Activated CD4-positive, alpha-beta T cell treated with anti-CD3 and anti-CD28 coated beads, Interleukin-2, amount 50 U/mL, for 1 hour (primary cell): ENCODE results near the gene EDDM13.
"Not testable (repeated sequence)": the region's sequence is repeated elsewhere in the genome, so short reads cannot be mapped to it uniquely, and the experiment has no call there.

Source experiments
- DNase-seq: peaks from one replicate; pipeline ENCODE4 v3.0.0-alpha.2; 2020

Gene EDDM13

DNA sequence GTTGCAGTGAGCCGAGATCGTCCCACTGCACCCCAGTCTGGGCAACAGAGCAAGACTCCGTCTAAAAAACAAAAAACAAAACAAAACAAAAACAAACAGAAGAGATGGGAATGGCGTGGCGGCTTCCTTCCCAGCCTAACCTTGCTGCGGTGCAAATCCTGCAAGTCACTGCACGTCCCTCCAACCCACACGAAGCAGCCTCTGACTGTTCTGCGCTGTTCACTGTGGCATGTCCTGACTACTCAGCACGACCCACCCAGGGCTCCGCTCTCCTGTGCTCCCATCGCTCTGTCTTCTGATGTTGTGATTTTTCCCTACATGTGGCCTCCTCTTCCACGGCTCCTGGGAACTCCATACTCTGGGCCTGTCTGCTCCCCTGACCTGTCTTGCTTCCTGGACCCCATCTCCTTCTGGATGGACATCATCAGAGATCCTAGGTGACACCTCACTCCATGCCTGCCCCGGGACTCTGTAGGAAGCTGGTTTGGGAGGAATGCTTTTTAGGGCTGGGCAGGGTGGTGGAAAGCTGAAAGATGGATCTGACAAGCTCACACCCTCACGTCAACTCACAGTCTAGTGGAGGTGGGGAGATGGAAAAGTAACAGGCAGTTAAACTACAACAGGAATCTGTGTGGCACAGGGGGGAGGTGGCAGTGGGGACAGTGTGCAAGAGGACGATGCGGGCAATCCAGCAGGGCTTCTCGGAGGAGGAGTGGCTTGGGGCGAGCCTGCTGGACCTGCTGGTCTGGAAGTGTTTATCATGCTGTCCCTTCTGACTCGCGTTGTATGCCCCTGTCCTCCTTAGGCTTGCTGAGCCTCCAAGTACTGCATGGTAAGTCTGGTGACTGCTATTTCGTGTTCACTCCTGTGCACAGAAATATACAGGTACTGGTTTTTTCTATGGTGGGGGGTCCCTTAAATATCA is 23.2 kb downstream of the EDDM13 start:
- no peak for DNase-seq

DNA sequence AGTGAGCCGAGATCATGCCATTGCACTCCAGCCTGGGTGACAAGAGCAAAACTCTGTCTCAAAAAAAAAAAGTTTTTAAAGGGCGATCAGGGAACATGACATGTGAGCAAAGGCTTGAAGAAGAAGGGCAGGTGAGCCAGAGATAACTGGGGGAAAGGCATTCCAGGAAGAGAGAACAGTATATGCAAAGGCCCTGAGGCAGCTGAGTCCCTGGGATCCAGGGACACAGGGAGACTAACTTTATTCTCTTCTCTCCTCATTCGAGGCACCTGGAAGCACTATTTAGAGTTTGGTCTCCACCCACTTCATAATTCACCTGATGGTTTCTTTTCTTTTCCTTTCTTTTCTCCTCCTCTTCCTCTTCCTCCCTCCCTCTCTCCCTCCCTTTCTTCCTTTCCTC is 24.5 kb downstream of the EDDM13 start:
- no peak for DNase-seq

DNA sequence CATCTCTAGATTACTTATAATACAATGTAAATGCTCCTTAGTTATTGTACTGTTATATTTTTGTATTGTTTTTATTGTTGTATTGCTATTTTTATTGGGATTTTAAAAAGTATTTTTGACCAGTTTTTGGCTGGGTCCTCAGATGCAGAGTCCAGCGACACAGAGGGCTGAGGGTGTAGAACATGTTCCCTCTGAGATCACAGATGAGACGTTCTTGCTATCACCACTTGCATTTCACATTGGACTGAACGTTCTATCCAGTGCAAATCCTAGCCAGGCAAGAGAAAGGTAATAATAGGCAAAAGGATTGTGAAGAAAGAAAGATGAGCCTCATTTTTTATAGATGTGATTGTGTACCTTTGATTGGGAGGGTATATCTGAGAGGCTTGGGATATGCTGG is 27.1 kb downstream of the EDDM13 start:
- DNase-seq, result no peak

DNA sequence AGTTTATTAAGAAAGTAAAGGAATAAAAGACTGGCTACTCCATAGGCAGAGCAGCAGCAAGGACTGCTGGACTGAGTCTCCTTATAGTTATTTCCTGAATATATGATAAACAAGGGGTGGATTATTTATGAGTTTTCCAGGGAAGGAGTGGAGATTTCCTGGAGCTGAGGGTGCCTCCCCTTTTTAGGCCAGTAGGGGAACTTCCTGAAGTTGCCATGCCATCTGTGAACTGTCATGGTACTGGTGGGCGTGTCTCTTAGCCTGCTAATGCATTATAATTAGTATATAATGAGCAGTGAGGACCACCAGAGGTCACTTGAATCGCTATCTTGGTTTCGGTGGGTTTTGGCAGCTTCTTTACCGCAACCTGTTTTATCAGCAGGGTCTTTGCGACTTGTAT is 28.6 kb downstream of the EDDM13 start:
- no peak for DNase-seq

DNA sequence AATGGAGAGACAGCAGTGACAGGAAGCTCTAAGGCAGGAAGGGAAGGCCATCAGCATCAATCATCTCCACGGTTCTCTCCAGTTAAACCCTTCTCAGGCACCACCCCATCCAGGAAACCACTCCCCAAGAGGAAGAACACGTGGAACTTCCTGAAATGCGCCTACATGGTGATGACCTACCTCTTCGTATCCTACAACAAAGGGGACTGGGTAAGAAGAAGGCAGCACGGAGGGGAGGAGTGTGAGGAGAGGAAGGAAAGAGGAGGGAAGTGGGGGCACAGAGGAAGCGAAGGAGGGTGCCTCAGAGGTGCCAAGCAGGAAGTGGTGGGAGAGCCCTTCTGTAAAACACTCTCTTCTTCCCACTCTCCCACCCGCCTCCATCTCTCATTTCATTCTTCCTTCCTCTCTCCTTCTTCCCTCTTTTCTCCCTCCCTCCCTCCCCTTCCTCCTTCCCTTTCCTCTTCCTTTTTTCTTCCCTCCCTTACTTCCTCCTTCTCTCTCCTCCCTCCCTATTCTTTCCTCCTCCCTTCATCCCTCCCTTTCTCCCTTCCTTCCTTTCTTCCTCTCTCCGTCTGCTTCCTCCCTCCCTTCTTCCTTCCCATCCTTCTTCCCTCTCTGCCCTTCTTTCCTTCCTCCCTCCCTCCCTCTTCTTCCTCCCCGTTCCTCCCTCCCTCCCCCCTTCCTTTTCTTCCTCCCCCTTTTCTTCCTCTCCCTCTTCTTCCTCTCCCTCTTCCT is 29.5 kb downstream of the EDDM13 start:
- no peak for DNase-seq

DNA sequence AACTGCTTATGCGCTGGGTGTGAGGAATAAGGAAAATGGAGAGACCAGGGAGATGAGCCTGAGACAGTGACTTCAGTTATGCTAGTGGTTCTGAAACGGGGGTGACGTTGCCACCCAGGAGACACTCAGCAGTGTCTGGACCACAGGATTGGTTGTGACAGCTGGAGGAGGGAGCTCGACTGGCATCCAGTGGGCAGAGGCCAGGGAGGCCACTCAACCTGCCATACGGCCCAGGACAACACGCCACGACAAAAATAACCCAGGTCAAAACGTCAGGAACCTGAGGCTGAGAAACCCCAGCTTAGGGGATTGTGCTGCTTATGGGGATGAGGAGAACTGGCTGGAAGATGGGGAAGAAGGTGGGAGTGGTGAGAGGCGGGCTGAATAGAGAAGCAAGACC is 31.7 kb downstream of the EDDM13 start:
- no peak for DNase-seq

DNA sequence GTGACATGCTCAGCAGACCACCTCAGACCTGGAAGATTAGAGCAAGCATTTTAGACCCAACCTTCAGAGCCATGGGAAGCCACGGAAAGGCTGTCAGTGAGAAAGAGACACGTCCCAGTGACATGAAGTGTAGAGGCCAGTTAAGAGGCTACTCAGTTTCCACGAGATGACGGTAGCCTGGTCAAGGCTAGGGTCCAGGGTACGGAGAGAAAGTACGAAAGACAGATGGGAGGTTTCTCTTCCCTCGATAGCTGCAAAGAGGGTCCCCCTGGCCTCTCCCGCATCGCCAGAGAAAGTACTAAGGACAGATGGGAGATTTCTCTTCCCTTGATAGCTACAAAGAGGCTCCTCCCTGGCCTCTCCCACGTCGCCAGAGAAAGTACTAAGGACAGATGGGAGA is 33.5 kb downstream of the EDDM13 start:
- no peak for DNase-seq

DNA sequence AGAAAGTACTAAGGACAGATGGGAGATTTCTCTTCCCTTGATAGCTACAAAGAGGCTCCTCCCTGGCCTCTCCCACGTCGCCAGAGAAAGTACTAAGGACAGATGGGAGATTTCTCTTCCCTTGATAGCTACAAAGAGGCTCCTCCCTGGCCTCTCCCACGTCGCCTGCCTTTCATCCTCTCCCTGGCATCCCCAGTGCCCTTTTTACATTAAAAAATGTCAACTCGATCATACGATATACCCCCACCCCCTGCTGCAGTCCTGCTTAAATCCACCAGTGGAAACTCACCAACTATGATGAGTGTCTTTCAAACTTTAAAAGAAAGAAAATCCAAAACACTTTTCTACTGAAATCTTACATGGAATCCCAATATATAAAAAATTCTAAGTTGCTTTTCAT is 34.5 kb downstream of the EDDM13 start:
- DNase-seq, result not testable (repeated sequence)

DNA sequence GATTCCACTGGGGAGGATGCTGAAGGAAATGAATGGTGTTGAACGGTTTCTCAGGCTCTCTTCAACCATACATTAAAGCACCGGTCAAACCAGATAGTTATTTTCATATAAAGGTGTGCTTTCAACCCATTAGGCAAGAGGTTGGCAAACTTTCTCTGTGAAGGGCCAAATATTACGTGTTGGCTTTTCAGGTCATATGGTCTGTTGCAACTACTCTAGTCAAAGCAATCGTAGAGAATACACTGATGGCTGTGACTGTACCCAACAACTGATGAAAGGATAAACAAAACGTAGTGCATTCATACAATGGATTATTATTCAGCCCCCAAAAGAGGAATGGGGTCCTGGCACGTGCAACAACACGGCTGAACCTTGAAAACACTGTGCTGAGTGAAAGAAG is 36.2 kb downstream of the EDDM13 start:
- no peak for DNase-seq

DNA sequence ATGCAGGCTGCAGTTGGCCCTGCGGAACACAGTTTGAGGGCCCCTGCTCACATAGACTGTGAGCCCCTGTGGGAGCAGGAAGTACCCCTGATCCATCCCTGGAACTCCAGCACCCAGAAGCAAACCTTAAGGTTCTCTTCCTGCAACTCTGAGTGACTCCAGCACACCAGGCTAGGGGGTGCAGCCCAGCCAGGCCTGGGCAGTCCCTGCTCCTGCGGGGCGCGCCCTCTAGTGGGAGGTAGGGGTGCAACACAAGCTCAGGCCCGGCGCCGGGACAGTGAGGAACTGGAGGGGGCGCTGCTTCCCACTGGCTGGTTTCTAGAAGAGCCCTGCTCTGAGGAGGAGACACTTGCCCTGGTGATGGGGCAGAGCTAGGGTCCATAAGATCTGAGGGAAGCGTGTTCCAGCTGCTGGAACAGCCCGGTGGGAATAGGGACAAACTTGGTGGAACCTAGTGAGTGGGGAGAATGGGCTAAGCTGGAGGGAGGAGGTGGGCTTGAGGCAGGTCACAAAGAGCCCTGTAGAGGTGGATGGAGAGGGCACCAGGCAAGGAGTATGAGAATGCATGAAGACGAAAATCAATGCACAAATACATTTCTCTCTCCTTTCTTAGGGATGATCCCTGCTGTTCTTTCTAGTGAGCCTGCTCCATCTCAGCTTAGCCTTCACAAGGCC is 37.1 kb downstream of the EDDM13 start:
- peak; percentile 52 for DNase-seq

DNA sequence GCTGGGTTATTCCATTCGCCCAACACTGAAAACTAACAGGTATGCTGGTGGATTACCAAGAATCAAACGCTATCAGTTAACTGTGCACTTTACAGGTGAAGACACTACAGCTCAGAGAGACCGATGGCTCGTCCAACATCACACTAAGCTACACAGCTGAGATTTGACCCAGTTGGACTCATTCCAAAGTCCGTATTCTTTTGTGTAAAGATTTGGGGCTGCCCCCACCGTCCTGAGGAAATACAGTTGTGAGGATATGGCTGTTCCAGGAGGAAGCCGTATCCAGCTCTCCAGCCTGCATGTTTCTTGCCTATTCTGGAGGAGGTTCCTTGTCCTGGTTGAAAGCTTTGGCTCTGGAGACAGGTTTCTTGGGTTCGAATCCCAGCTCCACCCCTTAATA is 37.9 kb downstream of the EDDM13 start:
- DNase-seq, result no peak

DNA sequence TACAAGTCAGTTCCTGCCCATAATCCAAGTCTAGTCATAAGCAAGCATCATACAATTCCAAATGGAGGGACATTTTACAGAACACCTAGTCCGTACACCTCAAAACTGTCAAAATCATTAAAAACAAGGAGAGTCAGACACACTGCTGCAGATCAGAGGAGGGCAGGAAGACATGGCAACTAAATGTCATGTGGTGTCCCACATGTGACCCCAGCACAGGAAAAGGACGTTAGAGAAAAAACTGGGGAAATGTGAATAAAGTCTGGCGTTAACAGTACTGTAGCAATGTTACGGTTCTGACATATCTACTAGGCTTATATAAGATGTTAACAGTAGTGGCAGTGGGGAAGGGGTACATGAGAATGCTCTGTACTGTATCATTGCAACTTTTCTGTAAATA is 39.8 kb downstream of the EDDM13 start:
- no peak for DNase-seq

DNA sequence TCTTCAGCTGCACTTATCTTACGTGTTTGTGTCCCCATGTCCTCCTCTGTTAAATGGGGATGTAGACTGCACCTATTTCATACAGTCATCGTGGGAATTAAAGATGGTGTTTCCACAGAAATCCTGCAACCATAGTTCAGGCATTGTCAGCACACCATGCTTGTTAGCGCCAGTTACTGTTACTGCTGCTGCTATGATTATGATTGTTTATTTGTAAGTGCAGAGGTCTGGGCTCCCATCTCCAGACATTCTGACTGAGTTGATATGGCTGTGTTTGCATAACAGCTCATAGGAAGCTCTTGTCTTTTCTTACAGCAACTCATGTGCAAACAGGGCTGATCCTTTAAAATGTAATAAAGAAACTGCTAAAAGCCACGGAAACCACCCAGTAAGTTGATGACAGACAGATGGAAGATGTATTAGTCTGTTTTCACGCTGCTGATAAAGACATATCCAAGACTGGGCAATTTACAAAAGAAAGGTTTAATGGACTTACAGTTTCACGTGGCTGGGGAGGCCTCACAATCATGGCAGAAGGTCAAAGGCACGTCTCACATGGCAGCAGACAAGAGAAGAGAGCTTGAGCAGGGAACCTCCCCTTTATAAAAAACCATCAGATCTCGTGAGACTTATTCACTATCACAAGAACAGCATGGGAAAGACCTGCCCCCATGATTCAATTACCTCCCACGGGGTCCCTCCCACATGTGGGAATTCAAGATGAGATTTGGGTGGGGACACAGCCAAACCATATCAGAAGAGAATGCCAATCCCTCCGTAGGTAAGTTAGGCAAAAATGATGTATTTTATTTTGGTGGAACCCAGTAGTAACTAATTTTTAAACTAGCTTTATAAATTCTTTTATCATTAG is 40.5 kb downstream of the EDDM13 start:
- DNase-seq, result no peak

DNA sequence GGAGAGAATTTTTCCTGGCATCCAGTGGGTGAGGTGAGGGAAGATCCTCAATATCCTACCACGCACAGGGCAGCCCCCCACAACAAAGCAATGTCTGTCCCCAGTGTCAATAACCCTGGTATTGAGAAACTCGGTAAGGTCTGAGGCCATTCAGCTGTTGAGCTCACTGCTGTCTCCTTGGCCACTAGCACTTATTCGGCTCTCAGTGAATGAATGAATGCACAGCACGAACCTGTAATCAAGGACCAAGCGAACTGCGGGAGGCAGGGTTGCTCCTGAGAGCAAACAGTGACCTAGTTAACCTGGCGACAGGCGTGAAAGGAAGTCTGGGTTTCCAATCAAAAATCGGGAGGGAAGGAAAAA is 41.5 kb downstream of the EDDM13 start:
- DNase-seq, result no peak

DNA sequence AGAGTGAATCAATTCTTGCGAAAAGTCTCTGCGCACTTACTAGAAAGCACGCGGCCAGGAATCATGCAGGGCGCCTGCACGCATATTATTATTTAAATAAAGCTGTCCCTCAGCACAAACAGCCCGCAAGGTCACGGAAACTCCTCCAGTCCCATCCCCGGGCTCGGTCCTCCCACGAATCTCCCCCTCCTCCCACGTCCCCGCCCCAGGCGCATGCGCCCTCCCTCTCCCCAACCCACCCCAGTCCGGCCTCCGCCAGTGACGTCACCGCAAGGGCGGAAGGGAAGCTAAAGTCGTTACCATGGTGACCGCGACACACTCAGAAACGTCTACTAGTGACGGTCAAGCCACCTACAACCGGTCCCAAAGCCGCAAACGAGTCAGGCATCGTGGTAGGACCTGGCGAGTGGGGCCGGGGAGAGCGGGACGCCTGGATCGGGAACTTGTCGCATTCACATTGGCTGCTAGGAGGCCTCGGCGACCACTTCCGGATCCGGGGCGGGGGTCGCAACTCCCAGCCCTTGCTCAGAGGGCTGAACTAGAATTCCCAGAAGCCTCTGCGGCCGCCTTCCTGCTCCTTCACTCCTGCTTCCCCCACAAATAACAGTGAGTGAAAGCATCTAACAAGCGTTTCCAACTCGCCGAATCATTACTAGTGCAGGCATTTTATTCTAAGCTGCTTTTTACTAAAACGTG is 42.0 kb downstream of the EDDM13 start, which contains the start of gene ZSCAN5A:
Gene ZSCAN5A, minus strand, starts transcription at position 459 of the 696 bp plus-strand sequence. CDS start 89,793 bp downstream, outside the sequence.
- DNase-seq, result peak; percentile 98

DNA sequence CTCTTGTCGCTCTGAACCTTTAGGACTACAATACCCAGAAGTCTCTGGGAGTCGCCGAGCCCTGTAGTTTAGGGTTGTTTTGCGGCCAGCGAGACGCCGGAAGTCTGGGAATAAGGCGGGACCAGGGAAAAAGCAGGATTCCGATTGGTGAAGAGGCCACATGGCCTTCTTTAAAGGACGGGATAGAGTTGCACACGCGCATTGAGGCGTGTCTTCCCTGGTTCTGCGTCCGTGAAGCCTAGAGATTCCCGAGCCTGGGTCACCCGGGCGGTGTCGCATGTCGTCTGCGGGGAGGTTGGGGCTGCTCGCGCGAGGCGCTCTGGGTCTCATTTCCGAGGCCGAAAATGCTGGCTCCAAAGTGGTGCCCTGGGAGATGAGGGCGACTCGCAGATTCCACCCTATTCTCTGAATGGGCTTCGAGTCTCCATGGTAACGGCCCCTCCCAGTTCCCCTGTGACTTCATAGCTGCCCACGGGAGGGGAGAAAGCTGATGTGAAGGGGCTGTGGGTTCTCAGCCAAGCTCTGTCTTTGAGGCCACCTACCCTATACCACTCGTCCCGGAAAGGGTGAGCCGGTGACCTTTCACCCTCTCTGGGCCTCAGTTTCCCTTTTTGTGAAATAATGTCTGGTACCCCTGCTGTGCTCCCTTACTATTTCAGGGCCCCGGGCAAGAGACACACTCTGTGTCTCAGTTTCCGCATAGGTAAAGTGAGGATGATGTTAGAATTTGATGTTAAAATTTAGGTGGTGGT is 42.7 kb downstream of the EDDM13 start:
- DNase-seq, result peak; percentile 86

DNA sequence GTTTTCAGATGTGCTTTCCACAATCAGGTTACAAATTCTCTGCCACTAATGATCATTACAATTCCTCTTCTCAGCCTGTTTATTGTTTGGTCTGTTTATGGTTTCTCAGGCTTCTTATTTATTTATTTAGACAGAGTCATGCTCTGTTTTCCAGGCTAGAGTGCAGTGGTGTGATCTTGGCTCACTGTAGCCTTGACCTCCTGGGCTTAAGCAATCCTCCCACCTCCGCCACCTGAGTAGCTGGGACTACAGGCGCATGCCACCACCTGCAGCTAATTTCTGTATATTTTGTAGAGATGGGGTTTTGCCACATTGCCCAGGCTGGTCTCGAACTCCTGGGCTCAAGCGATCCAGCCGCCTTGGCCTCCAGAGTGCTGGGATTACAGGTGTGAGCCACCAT is 44.2 kb downstream of the EDDM13 start:
- DNase-seq, result no peak

DNA sequence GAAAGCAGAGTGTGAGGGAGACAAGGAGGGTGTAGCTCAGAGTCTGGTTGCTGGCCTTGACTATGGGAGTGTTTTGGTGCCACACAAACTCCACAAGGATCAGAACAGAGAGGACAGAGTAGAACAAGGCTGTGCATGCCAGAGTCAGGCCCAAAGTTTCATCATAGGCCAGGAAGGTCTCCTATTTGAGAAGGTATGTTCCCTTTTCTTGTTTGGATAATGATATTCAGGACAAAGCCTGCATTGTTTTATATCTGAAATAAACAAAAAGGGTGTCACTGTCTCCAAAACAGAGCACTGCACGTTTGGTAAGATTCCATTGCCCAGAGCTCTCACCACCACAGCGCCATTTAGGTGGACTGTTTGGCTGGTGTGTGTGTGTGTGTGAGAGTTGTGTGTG is 45.2 kb downstream of the EDDM13 start:
- DNase-seq, result no peak

DNA sequence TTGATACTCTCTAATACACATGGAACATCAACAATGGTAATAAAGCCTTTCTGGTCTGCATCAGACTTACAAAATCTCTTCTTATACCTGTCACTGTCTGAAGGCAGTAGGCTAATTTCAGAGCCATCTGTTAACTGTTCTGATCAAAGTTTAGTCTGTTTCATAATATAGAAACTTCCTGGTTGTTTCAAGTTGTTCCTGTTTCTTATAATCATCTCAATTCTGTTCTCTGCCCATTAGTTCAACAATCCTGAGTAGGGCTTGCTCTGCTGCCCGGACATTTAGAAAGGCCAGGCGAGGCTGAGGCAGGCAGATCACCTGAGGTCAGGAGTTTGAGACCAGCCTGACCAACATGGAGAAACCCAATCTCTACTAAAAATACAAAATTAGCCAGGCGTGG is 47.4 kb downstream of the EDDM13 start:
- DNase-seq, result no peak

DNA sequence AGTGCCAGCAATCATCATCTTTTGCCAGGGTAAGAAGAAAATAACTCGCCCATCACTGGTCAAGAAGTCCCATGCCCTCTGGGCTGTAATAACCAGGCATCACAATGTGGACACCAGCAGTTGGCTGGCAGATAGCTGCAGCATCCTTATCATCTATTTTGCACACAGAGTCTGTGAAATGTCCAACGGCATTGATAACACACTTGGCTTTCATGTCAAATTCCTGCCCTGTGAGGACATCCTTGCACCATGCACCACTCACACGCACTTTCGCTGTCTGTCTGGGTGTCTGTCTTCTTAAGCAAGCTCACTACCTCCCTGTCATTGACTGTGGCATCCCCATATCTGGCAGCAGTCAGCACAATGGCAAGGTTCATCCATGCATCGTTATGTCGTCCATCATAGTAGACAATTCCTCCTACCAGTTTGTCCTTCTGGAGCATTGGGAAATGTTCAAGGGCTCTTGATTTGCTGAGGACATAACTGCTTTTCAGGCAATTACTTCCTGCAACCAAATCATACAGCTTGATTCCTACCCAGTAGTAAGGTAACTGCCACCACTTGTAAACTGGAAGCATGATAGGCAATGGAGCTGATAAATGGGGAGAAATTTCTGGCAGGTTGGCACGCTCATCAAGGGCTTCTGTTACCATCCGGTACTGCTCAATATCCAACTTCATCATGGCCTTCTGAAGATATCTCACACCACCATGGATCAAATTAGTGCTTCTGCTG is 48.9 kb downstream of the EDDM13 start:
- DNase-seq, result no peak
